Uterus (tissue), 2 donors: Measurements from ENCODE around the gene SLC18A2.
"Not testable (repeated sequence)": the region's sequence is repeated elsewhere in the genome, so short reads cannot be mapped to it uniquely, and the experiment has no call there.

Experiments used
- CTCF ChIP-seq, 4 experiments: fragments of 200-600 bp in 2 of 4; fragments of 450-650 bp in 2 of 4; sonication (generic) in 2 of 4; IDR thresholded peaks; one replicate each; pipeline ENCODE4 v1.5.1; 2016 to 2019; ENCODE audit warnings: antibody characterized with exemption in 4 of 4, mild to moderate bottlenecking in 2 of 4, moderate library complexity in 1 of 4
- POLR2A ChIP-seq, 2 donors: fragments of 450-650 bp; IDR thresholded peaks; one replicate each; pipeline ENCODE4 v1.6.1; 2016; ENCODE audit warnings: antibody characterized with exemption in 2 of 2, mild to moderate bottlenecking in 1 of 2, moderate library complexity in 1 of 2

- not testable (repeated sequence) for TF ChIP-seq CTCF, POLR2A (IDR thresholded peaks at IDR 0.05)
These were observed 62.5 kb downstream of the SLC18A2 start for GRCh38 chr10:117303451-117303850.
